GM10847 (cell line): ENCODE results near the gene C1QTNF1.

Source experiments
- POLR2A ChIP-seq: IDR thresholded peaks from 2 replicates; pipeline ENCODE4 v1.6.1; 2011; ENCODE audit not compliant: insufficient read length; ENCODE audit errors: extremely low read depth

The C1QTNF1 gene

GRCh38 chr17:79007504-79008381, 16.2 kb upstream of the C1QTNF1 start:
- TF ChIP-seq POLR2A = no peak

- no peak for TF ChIP-seq POLR2A
Measured at GRCh38 chr17:79008666-79009387, 15.1 kb upstream of the C1QTNF1 start.

- peak; percentile 71 for TF ChIP-seq POLR2A
Measured at GRCh38 chr17:79009397-79010303, 14.3 kb upstream of the C1QTNF1 start, which contains the start of gene CANT1. TSS of gene CANT1 (minus strand) at chr17:79009764. CDS start at chr17:78997622, 12,142 bp downstream.

- no peak for TF ChIP-seq POLR2A
Measured at GRCh38 chr17:79010304-79010646, 13.7 kb upstream of the C1QTNF1 start.

- TF ChIP-seq POLR2A = no peak
Measured at GRCh38 chr17:79011451-79012147, 12.4 kb upstream of the C1QTNF1 start.

- no peak for TF ChIP-seq POLR2A
Measured at GRCh38 chr17:79012563-79013134, 11.3 kb upstream of the C1QTNF1 start.

GRCh38 chr17:79014158-79014758, 9.7 kb upstream of the C1QTNF1 start:
- no peak for TF ChIP-seq POLR2A

- no peak for TF ChIP-seq POLR2A
Measured at GRCh38 chr17:79017546-79018369, 6.2 kb upstream of the C1QTNF1 start.

- TF ChIP-seq POLR2A = no peak
Measured at GRCh38 chr17:79018370-79018695, 5.6 kb upstream of the C1QTNF1 start.

- TF ChIP-seq POLR2A = no peak
Measured at GRCh38 chr17:79019261-79019631, 4.7 kb upstream of the C1QTNF1 start.

GRCh38 chr17:79019632-79020584, 4.1 kb upstream of the C1QTNF1 start:
- TF ChIP-seq POLR2A = no peak

GRCh38 chr17:79020631-79021301, 3.2 kb upstream of the C1QTNF1 start:
- TF ChIP-seq POLR2A = no peak
